HEK293T (cell line): ENCODE results near the gene CCDC89.

ENCODE experiments used
- ARNT ChIP-seq: fragments of 450-650 bp; IDR thresholded peaks from 2 replicates; pipeline ENCODE4 v1.6.1; 2017; ENCODE audit warnings: mild to moderate bottlenecking
- BHLHE40 ChIP-seq: fragments of 450-650 bp; IDR thresholded peaks from 2 replicates; pipeline ENCODE4 v1.6.1; 2016; ENCODE audit warnings: mild to moderate bottlenecking, moderate library complexity, borderline replicate concordance
- CTBP1 ChIP-seq: fragments of 450-650 bp; IDR thresholded peaks from 2 replicates; pipeline ENCODE4 v1.6.1; 2016; ENCODE audit warnings: borderline replicate concordance
- FOXM1 ChIP-seq: fragments of 450-650 bp; IDR thresholded peaks from 2 replicates; pipeline ENCODE4 v1.6.1; 2017; ENCODE audit warnings: mild to moderate bottlenecking, borderline replicate concordance
- HDGF ChIP-seq: fragments of 450-650 bp; IDR thresholded peaks from 2 replicates; pipeline ENCODE4 v1.6.1; 2017; ENCODE audit warnings: antibody characterized with exemption, borderline replicate concordance
- SP1 ChIP-seq: fragments of 450-650 bp; IDR thresholded peaks from 2 replicates; pipeline ENCODE4 v1.6.1; 2017
- SUZ12 ChIP-seq: fragments of 450-650 bp; IDR thresholded peaks from 2 replicates; pipeline ENCODE4 v1.6.1; 2016; ENCODE audit warnings: mild to moderate bottlenecking
- TARDBP ChIP-seq: fragments of 450-650 bp; IDR thresholded peaks from 2 replicates; pipeline ENCODE4 v1.6.1; 2016
- ZNF384 ChIP-seq: fragments of 450-650 bp; IDR thresholded peaks from 2 replicates; pipeline ENCODE4 v1.6.1; 2016
- TF ChIP-seq, protein P1 (sequence below): fragments of 450-650 bp; IDR thresholded peaks from 2 replicates; pipeline ENCODE4 v1.6.1; 2016

- no peak for TF ChIP-seq TARDBP
- TF ChIP-seq SP1, result no peak
- TF ChIP-seq CTBP1, result no peak
- no peak for TF ChIP-seq BHLHE40
- TF ChIP-seq ZNF384, result no peak
- no peak for TF ChIP-seq ARNT
- no peak for TF ChIP-seq SUZ12
- TF ChIP-seq FOXM1, result no peak
- TF ChIP-seq HDGF, result no peak
- TF ChIP-seq, protein P1, sequence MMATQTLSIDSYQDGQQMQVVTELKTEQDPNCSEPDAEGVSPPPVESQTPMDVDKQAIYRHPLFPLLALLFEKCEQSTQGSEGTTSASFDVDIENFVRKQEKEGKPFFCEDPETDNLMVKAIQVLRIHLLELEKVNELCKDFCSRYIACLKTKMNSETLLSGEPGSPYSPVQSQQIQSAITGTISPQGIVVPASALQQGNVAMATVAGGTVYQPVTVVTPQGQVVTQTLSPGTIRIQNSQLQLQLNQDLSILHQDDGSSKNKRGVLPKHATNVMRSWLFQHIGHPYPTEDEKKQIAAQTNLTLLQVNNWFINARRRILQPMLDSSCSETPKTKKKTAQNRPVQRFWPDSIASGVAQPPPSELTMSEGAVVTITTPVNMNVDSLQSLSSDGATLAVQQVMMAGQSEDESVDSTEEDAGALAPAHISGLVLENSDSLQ, result no peak
These were observed 19.8 kb upstream of the CCDC89 start for GRCh38 chr11:85705800-85706199.
